Measurements from ENCODE around the gene ADAM22.
"Not testable (repeated sequence)": the region's sequence is repeated elsewhere in the genome, so short reads cannot be mapped to it uniquely, and the experiment has no call there.

Gene ADAM22

GRCh38 chr7:87912121-87912520 lies 21.9 kb upstream of the ADAM22 start:
- no peaks in the 10 kb centered on the region for H3K79me2 ChIP-seq (ENCODE audit: control insufficient read depth, low read length)
- TF ChIP-seq EZH2phosphoT487 (IDR thresholded peaks at IDR 0.05; ENCODE audit: borderline replicate concordance, low read length) (no peak), CTCF (IDR thresholded peaks at IDR 0.05; ENCODE audit: low read depth, low read length, poor library complexity, severe bottlenecking) (no peak)
- no peaks in the 10 kb centered on the region for H3K9me2 ChIP-seq (replicated peaks; ENCODE audit: control insufficient read depth, low read length)
- no peak overlapping the region for H3K4me3 ChIP-seq (ENCODE audit: low read length)
- H4K20me1 ChIP-seq (ENCODE audit: control insufficient read depth, insufficient read depth, low read depth, low read length): no peaks in the 10 kb centered on the region; the same call in 1 of the 2 replicates
- peaks cover 20% of the 10 kb centered on the region for H3F3A ChIP-seq (ENCODE audit: control insufficient read depth, insufficient read depth)
- no peaks in the 10 kb centered on the region for H3K27me3 ChIP-seq (ENCODE audit: control insufficient read depth, low read length)
- H3K9me3 ChIP-seq (ENCODE audit: control insufficient read depth, insufficient read depth, low read length): no peaks in the 10 kb centered on the region
- peaks cover 8% of the 10 kb centered on the region for H3K36me3 ChIP-seq (ENCODE audit: control insufficient read depth, low read length)
- H3K27ac ChIP-seq (ENCODE audit: low read depth, low read length): no peak overlapping the region
- no peaks in the 10 kb centered on the region for H3K4me1 ChIP-seq (ENCODE audit: control insufficient read depth, low read length)
- H3K4me2 ChIP-seq (ENCODE audit: low read length): no peak overlapping the region

- Histone ChIP-seq H3K9me3 (ENCODE audit: control insufficient read depth, insufficient read depth, low read length) (no peaks in the 10 kb centered on the region), H3K4me1 (ENCODE audit: control insufficient read depth, low read length) (no peaks in the 10 kb centered on the region), H3F3A (ENCODE audit: control insufficient read depth, insufficient read depth) (no peaks in the 10 kb centered on the region), H3K4me3 (ENCODE audit: low read length) (no peak overlapping the region), H3K27me3 (ENCODE audit: control insufficient read depth, low read length) (no peaks in the 10 kb centered on the region), H3K36me3 (ENCODE audit: control insufficient read depth, low read length) (no peaks in the 10 kb centered on the region), H3K79me2 (ENCODE audit: control insufficient read depth, low read length) (no peaks in the 10 kb centered on the region), H3K4me2 (ENCODE audit: low read length) (no peak overlapping the region), H3K27ac (ENCODE audit: low read depth, low read length) (no peak overlapping the region), H3K9me2 (replicated peaks; ENCODE audit: control insufficient read depth, low read length) (no peaks in the 10 kb centered on the region), H4K20me1 (ENCODE audit: control insufficient read depth, insufficient read depth, low read depth, low read length) (no peaks in the 10 kb centered on the region)
- TF ChIP-seq CTCF (IDR thresholded peaks at IDR 0.05; ENCODE audit: low read depth, low read length, poor library complexity, severe bottlenecking) (no peak), EZH2phosphoT487 (IDR thresholded peaks at IDR 0.05; ENCODE audit: borderline replicate concordance, low read length) (no peak)
These were observed 15.3 kb upstream of the ADAM22 start for GRCh38 chr7:87918740-87919139.

GRCh38 chr7:87919875-87920274 lies 14.2 kb upstream of the ADAM22 start:
- Histone ChIP-seq H3K27me3 (ENCODE audit: control insufficient read depth, low read length) (no peaks in the 10 kb centered on the region), H3K79me2 (ENCODE audit: control insufficient read depth, low read length) (no peaks in the 10 kb centered on the region), H3K4me2 (ENCODE audit: low read length) (no peak overlapping the region), H3K27ac (ENCODE audit: low read depth, low read length) (no peak overlapping the region), H3K9me3 (ENCODE audit: control insufficient read depth, insufficient read depth, low read length) (no peaks in the 10 kb centered on the region), H3K4me1 (ENCODE audit: control insufficient read depth, low read length) (no peaks in the 10 kb centered on the region), H3K4me3 (ENCODE audit: low read length) (no peak overlapping the region), H3K36me3 (ENCODE audit: control insufficient read depth, low read length) (no peaks in the 10 kb centered on the region), H3F3A (ENCODE audit: control insufficient read depth, insufficient read depth) (no peaks in the 10 kb centered on the region), H4K20me1 (ENCODE audit: control insufficient read depth, insufficient read depth, low read depth, low read length) (no peaks in the 10 kb centered on the region), H3K9me2 (replicated peaks; ENCODE audit: control insufficient read depth, low read length) (no peaks in the 10 kb centered on the region)
- TF ChIP-seq CTCF (IDR thresholded peaks at IDR 0.05; ENCODE audit: low read depth, low read length, poor library complexity, severe bottlenecking) (no peak), EZH2phosphoT487 (IDR thresholded peaks at IDR 0.05; ENCODE audit: borderline replicate concordance, low read length) (no peak)

DNA sequence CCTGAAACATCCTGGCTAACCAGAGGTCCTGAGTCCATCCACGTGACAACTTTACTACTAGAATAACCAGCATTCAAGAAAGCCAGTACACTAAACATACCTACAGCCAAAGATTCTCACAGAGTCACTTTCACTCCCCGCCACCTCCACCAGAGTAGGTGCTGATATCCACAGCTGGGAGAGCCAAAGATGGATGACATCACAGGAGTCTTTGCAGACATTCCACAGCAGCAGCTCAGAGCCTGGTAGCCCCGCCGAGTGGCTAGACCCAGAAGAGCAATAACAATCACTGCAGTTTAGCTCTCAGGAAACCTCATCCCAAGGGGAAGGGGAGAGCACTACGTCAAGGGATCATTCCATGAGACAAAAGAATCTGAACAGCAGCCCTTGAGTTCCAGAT lies 13.5 kb upstream of the ADAM22 start:
- Histone ChIP-seq H3K4me2 (ENCODE audit: low read length) (no peak overlapping the region), H4K20me1 (ENCODE audit: control insufficient read depth, insufficient read depth, low read depth, low read length) (no peaks in the 10 kb centered on the region), H3K27ac (ENCODE audit: low read depth, low read length) (no peak overlapping the region), H3K79me2 (ENCODE audit: control insufficient read depth, low read length) (no peaks in the 10 kb centered on the region), H3K4me1 (ENCODE audit: control insufficient read depth, low read length) (no peaks in the 10 kb centered on the region), H3K4me3 (ENCODE audit: low read length) (no peak overlapping the region), H3K9me2 (replicated peaks; ENCODE audit: control insufficient read depth, low read length) (no peaks in the 10 kb centered on the region), H3K9me3 (ENCODE audit: control insufficient read depth, insufficient read depth, low read length) (no peaks in the 10 kb centered on the region), H3K36me3 (ENCODE audit: control insufficient read depth, low read length) (no peaks in the 10 kb centered on the region), H3K27me3 (ENCODE audit: control insufficient read depth, low read length) (no peaks in the 10 kb centered on the region), H3F3A (ENCODE audit: control insufficient read depth, insufficient read depth) (no peaks in the 10 kb centered on the region)
- no peak for TF ChIP-seq EZH2phosphoT487 (IDR thresholded peaks at IDR 0.05; ENCODE audit: borderline replicate concordance, low read length)
- TF ChIP-seq CTCF (IDR thresholded peaks at IDR 0.05; ENCODE audit: low read depth, low read length, poor library complexity, severe bottlenecking): no peak

DNA sequence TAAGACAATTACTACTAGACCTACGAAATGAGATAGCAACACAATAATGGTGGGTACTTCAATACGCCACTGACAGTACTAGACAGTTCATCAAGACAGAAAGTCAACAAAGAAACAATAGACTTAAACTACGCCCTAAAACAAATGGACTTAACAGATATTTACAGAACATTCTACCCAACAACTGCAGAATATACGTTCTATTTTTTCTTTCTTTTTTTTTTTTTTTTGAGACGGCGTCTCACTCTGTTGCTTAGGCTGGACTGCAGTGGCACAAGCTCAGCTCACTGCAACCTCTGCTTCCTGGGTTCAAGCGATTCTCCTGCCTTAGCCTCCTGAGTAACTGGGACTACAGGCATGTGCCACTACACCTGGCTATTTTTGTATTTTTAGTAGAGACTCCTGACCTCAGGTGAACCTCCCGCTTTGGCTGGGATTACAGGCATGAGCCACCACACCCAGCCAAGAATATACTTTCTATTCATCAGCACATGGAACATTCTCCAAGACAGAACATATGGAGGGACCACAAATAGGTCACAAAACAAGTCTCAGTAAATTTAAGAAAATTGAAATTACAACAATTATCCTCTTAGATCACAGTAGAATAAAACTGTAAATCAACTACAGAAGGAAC lies 11.2 kb upstream of the ADAM22 start:
- H3K9me2 ChIP-seq (replicated peaks; ENCODE audit: control insufficient read depth, low read length); H3K4me3 ChIP-seq (ENCODE audit: low read length); H3K9me3 ChIP-seq (ENCODE audit: control insufficient read depth, insufficient read depth, low read length); H3K27me3 ChIP-seq (ENCODE audit: control insufficient read depth, low read length); H4K20me1 ChIP-seq (ENCODE audit: control insufficient read depth, insufficient read depth, low read depth, low read length); H3K79me2 ChIP-seq (ENCODE audit: control insufficient read depth, low read length); H3K36me3 ChIP-seq (ENCODE audit: control insufficient read depth, low read length); H3K27ac ChIP-seq (ENCODE audit: low read depth, low read length); H3F3A ChIP-seq (ENCODE audit: control insufficient read depth, insufficient read depth); H3K4me2 ChIP-seq (ENCODE audit: low read length); H3K4me1 ChIP-seq (ENCODE audit: control insufficient read depth, low read length): not testable (repeated sequence)

Data from DOHH2 (cell line).